NCI-H1436 treated with DMSO at 0.1 percent for 48 hours (cell line): ENCODE measurements around the gene OLFML2B.

Experiments
- DNase-seq: peaks from one replicate; lab custom pipeline; 2025; lab: John Stamatoyannopoulos, UW

The OLFML2B gene

GRCh38 chr1:161978011-161978790 is 45.5 kb downstream of the OLFML2B start:
- DNase-seq, result no peak

- DNase-seq, result no peak
Observed at GRCh38 chr1:161973924-161974845, 49.5 kb downstream of the OLFML2B start.

GRCh38 chr1:161972828-161973227 is 50.8 kb downstream of the OLFML2B start:
- no peak for DNase-seq

GRCh38 chr1:161970633-161971032 is 53.0 kb downstream of the OLFML2B start:
- DNase-seq, result no peak

- no peak for DNase-seq
Observed at GRCh38 chr1:161970036-161970435, 53.6 kb downstream of the OLFML2B start.

GRCh38 chr1:161966067-161966466 is 57.6 kb downstream of the OLFML2B start:
- DNase-seq, result no peak

GRCh38 chr1:161962091-161962887 is 61.4 kb downstream of the OLFML2B start:
- DNase-seq, result no peak

GRCh38 chr1:161958425-161958824 is 65.2 kb downstream of the OLFML2B start:
- no peak for DNase-seq

- no peak for DNase-seq
Observed at GRCh38 chr1:161956930-161957329, 66.7 kb downstream of the OLFML2B start.

- no peak for DNase-seq
Observed at GRCh38 chr1:161956097-161956496, 67.6 kb downstream of the OLFML2B start.

GRCh38 chr1:161955606-161956005 is 68.1 kb downstream of the OLFML2B start:
- no peak for DNase-seq

GRCh38 chr1:161954466-161954865 is 69.2 kb downstream of the OLFML2B start:
- no peak for DNase-seq

GRCh38 chr1:161954050-161954449 is 69.6 kb downstream of the OLFML2B start:
- DNase-seq, result no peak

- DNase-seq, result no peak
Observed at GRCh38 chr1:161953256-161953920, 70.3 kb downstream of the OLFML2B start.

- no peak for DNase-seq
Observed at GRCh38 chr1:161952607-161953172, 71.0 kb downstream of the OLFML2B start.

- no peak for DNase-seq
Observed at GRCh38 chr1:161951646-161952045, 72.0 kb downstream of the OLFML2B start.

GRCh38 chr1:161950377-161950776 is 73.3 kb downstream of the OLFML2B start:
- no peak for DNase-seq

- no peak for DNase-seq
Observed at GRCh38 chr1:161949548-161949947, 74.1 kb downstream of the OLFML2B start.

- DNase-seq, result no peak
Observed at GRCh38 chr1:161948435-161948834, 75.2 kb downstream of the OLFML2B start.

- no peak for DNase-seq
Observed at GRCh38 chr1:161946071-161946987, 77.3 kb downstream of the OLFML2B start.
